GM19324 (cell line): ENCODE measurements around the gene PLEKHA7.

Experiments
- ATAC-seq: cut with Tn5 transposase; IDR thresholded peaks from one replicate; pipeline ENCODE4 v1.9.1; 2021; ENCODE audit warnings: mild to moderate bottlenecking, moderate library complexity; ENCODE audit not compliant: unreplicated experiment, low FRiP score

PLEKHA7 gene

GRCh38 chr11:16749666-16750065 is 264.5 kb downstream of the PLEKHA7 start:
- ATAC-seq = no peak

GRCh38 chr11:16749092-16749491 is 265.1 kb downstream of the PLEKHA7 start:
- ATAC-seq = no peak

- no peak for ATAC-seq
Measured at GRCh38 chr11:16745950-16746605, 268.1 kb downstream of the PLEKHA7 start.

GRCh38 chr11:16744128-16744725 is 270.0 kb downstream of the PLEKHA7 start:
- ATAC-seq = no peak

GRCh38 chr11:16743478-16743877 is 270.7 kb downstream of the PLEKHA7 start:
- no peak for ATAC-seq

GRCh38 chr11:16741473-16741872 is 272.7 kb downstream of the PLEKHA7 start:
- no peak for ATAC-seq

DNA sequence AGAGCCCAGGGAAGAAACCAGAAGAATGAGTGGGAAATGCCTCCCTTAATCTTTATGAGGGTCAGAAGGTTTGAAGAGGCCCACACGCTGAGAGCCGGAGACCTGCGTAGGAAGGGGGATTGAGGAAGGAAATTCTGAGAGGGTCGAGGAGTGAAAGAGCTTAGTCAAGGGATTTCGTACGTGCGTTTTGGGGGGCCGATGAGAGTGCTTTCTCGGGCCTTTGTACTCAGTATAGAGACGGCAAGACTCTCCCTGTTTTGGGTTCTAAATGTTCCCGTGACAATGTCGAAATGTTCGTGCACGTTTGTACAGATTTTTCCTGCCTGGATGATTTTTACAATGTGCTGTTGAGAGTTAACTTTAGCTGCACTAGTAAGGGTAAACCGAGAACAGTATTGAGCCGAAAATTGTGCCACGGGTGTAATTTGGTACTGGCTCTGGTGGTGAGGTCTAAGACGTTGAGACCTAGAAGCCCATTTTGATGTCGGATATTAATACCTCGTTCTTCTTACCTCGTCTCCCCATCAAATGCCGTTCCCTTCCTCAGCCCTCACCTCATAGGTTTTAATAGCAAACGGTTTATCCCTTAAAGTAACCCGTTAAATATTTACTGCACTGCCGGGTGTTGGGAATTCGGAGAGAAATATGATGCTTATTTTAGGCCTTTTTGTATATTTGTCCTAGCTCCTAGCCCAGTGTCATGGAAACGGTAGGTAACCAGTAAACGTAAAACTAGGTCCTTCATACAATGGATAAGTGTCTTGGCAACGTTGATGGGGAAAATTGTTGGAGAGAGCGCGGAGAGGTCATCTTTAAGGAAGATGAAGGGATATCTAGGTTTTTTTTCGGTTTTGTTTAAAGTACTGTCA is 275.0 kb downstream of the PLEKHA7 start:
- ATAC-seq = no peak

GRCh38 chr11:16738193-16738946 is 275.8 kb downstream of the PLEKHA7 start, which contains the start of gene C11orf58:
Gene C11orf58 (plus strand): TSS chr11:16738647. CDS start chr11:16738779, 132 bp downstream.
- peak; percentile 99 for ATAC-seq

DNA sequence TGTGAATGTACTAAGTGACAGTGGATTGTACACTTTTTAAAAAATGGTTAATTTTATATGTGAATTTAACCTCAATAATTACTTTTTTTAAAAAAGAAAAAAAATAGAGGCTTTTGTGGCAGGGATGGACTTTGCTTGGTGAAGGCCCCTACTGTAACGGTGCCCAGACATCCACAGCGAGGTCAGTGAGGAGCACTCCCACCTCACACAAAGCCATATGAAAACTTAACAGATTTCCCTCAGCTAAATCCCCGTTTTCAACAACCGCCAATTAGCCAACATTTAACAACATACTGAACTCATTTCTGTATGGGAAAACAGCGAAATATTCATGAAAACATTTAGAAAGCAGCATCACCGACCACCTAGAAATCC is 276.4 kb downstream of the PLEKHA7 start:
- peak; percentile 7 for ATAC-seq
